HG03439 (cell line): ENCODE measurements around the gene DNAL4.

Experiments
- ATAC-seq: cut with Tn5 transposase; IDR thresholded peaks from one replicate; pipeline ENCODE4 v1.9.1; 2021; ENCODE audit warnings: mild to moderate bottlenecking, moderate library complexity; ENCODE audit not compliant: unreplicated experiment

The DNAL4 gene

DNA sequence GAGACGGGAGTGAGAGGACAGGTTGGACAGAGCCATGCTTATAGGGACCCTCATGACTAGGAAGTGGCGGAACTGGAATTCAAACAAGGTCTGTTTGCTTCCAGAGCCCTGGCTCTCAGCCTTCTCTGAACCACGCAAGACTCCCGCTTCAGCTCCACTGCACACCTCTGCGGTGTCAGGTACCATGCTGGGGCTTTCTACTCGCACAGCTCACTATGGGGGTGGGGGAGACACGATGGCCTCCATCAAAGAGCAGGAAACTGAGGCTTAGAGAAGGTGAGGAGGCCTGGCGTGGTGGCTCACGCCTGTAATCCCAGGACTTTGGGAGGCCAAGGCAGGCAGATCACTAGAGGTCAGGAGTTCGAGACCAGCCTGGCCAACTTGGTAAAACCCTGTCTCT, 52.4 kb downstream of the DNAL4 start:
- no peak for ATAC-seq

DNA sequence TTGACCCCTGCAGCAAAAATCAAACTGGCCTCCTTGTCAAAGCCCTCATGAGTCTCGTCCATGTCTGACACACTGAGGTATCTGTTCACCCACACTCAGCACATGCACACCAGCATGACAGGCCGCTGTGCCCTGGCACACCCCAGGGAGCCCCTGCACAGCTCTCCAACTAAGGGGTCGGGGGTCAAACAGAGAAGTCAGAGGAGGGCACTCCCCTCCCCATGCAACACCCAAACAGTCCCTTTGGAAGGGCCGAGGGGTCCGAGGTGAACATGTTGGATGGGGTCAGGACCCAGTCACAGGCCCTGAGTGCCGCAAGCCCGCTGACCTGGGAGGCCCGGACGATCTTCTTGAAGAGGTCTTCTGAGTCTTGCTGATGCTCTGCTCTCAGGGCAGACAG, 52.8 kb downstream of the DNAL4 start:
- ATAC-seq = no peak

DNA sequence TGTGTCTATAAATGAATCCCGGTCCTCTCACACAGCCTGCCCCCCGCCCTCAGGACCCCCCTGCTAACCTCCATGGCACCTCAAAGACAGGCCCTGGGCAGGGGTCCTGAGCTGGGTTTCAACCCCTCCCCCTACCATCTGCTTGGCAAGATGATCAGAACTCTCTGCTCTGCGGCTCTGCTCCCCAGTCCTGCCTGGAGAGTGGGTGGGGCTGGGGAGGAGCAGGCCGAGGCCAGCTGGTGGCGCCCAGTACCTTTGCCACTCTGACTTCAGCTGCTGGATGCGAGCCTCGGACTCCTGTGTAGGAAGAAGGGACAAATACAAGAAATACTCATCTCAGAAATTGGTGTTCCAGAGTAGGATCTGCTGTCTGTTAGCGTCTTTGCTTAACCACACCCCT, 53.2 kb downstream of the DNAL4 start:
- no peak for ATAC-seq

DNA sequence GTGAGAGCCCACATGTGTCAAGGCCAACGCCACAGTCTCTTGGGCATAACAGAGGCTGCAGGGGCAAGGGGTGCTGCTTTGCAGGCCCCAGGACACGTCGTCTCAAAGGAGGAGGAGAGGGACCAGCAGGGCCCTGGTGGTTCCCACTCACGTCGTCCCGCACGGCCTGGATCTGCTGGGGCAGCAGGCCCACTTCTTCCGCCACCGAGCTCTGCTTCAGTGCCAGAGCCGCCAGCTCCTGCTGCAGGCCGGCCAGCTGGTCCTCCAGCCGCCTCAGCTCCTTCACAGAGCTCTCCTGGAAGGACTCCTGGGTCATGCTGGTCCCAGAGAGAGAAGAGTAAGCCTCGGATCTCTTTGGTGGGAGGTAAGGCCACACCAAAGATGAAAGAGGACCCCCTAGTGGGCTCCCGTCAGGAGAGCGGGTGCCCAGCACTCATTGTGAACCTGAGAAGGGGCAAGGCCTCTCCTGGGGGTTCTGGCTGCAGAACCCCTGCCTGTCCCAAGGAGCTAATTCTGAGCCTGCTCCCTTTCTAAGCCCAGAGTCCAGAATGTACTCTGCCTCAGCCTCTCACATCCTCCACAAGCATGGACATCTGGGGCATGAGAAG, 53.7 kb downstream of the DNAL4 start:
- no peak for ATAC-seq

DNA sequence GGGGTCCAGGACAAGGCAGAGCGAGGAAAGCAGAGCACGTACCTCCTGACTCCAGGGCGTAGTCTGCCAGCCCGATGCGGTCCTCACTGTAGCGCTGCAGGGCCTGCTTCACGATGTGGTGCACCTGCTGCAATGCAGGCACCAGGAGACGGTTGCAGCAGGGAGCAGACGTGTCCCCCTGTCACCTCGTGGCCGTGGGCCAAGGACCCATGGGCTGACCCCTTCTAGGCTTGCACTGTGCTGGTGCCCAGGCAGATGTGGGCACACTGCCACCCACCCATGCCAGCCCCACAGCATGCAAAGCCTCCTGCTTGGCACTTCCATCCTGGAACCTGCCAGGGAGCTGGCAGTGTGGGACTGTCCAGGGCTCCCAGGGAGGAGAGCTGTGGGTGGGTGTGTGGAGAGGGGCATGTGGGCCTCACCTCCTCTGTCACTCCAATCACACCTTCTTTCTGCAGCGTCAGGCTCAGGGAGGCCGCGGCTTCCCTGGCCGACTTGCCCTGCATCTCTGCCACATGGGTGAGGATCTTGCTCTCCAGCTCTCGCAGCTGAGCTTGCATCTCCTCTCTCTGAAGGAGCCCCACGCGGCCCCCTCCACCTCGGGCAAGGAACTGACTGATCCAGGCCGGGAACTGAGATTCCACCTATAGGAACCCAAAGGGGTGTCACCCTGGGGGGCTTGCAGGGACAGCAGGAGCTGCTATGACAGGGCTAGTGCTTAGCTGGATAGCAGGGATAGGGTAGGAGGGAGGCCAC, 54.5 kb downstream of the DNAL4 start:
- ATAC-seq = no peak

DNA sequence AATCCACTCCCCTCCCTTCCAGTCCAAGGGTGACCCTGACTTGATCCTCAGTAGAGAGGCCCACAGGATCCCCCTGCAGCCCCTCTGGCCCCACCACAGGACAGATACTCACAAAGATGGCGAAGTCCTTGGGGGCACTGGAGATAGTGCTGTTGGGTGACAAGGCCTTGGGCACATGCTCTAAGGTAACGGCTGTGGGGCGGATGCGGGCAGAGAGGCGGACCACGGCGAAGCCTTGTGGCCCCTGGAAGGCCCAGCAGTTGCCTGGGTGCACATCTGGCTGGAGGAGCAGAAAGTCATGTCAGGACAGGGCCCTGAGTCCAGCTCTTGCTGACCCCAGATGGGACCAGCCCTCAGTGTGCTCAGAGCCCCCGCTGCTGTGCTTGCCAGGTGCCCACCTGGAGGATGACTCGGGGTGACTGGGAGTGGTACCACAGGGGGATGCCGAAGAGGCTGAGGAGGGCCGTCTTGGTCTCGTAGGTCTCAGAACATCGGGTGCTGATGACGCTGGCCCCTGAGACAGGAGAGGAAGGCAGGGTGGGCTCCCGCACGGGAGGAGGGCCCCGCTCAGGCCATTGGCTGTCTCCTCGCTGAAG, 55.4 kb downstream of the DNAL4 start:
- ATAC-seq = no peak

DNA sequence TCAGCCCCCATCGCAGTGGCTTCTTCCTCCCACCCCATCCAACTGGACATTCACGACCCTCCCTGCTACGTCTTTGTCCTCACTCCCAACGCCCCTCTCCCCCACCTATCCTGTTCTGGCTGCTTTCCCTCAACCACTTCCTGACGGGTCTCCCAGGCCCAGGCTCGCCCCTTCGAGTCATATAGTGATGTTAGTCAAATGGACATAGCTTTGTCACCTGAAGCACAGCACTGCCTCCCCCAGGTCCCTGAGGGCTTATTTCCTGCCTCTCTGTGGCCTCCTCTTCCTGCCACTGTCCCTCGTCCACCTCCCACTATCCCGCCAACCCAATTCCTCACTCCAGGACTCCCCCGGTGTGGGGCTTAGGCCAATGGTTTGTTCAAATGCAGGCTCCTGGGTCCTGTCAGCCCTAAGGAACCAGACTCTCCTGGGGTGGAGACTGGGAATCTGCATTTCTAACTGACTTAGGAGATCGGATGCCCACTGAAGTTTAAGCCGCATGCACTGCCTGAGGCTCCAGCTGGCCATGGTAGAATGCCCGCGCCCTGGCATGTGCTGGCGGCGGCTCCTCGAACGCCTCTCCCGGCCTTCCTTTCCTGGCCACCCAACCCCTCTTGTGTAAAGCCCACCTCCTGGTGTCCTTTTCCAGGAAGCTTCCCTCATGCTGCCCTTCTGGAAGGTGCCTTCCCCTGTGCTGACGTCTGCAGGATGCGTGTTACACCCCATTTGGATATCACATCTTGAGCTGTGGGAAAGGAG, 56.5 kb downstream of the DNAL4 start:
- no peak for ATAC-seq

DNA sequence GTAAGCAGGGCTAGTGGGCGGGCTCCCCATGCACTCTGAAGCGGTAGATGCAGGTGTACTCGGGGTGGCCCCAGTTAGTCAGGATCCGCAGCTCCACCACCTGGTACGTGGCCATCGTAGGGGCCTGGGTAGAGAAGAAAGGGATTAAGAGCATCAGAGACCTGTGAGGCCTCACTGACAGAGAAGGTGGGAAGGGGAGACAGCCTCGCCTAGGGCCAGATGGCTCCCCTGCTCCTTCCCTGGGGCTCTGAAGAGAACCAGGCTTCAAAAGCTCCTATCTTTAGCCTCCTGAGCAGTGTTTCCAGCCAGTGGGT, 57.7 kb downstream of the DNAL4 start:
- no peak for ATAC-seq

DNA sequence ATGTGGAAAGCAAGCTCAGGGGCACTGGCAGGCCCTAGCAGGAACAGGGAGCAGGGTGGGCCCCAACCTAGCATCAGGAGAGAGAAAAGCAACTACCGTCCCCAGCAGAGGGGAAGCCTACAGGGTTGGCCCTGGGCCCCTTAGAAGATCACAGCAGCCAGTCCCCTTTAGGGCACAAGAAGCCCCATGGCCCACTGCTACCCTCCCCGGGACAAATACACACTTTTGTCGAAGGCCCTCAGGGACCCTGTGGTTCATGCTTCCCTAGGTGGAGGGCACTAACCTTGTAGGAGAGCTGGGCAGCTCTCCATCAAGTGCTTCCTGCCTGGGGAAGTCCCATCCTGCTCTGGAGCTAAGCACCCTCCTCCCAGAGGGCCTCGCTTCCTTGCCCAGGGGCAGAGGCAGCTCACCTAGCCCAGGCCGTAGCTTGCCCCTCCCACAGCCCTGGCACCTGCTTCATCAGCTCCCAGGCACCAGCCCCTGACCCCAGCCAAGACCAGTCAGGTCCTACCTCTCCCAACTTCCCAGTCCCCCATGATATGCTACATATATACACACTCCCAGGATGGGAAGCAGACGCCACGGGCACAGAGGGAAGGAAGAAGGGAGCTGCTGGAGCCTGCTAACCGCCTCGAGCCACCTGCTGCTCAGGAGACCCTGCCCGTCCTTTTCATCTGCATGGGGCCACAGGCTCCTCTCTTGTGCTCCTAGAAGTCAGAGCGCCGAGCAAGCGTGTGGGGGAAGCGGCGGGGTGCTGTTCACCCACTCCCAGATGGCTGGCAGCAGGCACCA, 58.3 kb downstream of the DNAL4 start:
- ATAC-seq = no peak

DNA sequence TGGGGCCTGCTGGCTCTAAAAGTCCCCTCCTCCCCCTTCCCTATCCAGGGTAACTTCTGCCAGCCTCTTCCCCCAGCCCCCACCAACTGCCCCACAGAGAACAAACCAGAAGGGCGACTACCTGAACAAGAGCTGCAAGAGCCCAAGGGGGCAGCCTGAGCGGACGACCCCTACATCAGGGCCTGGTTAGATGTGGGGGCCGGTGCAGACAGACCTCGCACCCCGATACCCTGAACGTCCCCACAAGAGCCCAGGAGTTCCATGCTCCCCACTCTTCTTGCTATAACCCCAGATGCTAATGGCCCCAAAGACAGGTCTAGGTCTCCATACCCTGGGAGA, 58.8 kb downstream of the DNAL4 start:
- ATAC-seq = no peak

DNA sequence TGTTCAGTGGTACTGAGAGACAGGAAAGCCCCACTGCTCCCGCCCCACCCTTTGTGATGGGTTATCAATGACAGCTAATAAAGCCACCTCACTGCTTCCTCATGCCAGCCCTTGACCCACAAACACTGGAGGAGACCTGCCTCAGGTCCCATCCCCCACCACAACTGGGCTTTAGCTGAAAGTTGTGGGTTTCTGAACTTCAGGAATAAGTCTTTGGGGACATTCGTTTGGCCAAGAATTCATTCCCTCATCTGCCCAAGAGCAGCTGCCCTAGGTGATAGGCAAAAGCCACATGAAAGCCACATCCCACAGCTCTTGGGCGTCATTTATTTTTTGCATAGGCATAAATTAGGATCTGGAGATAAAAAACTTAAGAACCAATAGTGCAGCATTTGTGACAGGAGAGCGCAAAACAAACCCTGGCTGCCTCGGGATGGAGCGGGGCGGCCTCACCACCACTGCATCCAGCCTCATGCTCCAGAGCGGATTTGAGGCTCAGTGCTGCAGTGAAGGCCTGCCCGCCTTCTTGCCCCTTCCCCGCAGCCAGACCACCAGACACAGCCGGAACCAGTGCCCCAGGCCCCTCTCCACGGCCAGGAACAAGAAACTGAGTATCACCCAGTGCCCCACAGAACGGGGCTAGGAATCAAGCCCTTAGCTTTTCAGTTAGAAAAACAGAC, 59.4 kb downstream of the DNAL4 start:
- no peak for ATAC-seq

DNA sequence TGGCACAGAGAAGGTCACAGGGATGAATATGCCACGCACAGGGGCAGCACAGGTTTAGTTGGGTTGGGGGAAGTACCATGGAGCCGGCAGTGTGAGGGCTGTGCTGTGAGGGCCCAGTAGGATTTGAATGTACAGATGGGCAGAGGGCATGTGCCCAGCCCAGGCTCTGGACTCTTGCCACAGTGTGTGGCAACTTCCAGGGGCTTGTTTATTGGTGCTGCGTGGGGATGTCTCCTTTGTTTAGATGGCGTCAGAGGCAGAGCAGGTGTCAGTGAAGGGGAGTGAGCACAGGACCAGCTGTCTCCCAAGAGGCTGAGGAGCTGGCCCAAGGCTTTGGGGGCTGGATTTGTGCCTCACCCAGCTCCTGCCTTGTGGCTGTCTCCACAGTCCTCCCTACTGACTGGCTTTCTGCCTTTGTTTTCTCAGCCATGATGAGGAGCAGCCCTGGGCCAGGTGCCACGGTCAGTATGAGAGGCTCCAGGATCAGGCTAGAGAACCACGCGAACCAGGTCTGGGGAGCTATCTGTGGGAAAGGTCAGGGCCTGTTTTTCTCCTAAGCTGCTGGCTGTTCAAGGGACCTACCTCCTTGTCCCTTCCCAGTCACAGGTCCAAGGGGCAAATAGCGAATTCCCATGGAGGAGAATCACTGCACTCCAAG, 60.1 kb downstream of the DNAL4 start:
- no peak for ATAC-seq

DNA sequence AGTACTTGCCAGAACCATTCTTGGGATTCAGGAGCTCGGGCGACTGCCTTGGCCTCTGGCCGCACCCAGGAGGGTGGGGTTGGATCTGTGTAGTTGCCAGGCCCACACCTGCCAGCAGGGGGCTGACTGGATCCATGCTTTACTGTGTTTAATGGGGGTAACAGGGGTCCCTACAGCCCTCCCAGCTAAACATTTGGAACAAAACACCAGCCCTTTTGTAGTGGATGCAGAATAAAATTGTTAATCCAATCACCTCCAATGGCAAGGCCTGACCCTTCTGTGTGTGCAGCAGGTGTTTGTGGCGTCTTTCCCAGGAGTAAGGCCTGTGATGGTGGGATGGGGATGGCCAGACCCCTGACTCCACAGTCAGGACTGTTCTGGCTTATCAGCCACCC, 60.6 kb downstream of the DNAL4 start:
- ATAC-seq = no peak

DNA sequence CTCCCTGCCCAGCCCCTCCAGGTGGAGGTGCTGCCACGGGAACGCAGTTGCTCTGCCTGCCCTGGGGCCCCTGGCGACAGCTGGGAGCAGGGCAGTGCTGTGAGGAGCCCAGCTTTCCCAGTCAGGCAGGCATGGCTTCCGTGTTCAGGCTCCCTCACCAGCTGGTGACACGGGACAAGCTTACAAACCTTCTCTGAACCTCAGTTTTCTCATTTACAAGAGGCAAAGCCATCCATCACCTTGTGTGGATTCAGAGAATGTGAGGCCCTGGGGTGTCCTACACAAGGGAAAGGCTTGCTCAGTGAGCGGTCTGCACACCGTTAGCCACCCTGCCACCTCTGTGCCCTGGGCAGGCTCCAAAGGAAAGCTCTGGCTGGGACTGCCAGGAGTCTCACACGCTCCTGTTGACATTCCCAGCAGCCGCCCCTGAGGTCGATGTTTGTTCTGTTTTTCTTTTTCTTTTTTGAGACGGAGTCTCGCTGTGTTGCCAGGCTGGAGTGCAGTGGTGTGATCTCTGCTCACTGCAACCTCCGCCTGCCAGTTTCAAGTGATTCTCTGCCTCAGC, 61.6 kb downstream of the DNAL4 start:
- no peak for ATAC-seq

DNA sequence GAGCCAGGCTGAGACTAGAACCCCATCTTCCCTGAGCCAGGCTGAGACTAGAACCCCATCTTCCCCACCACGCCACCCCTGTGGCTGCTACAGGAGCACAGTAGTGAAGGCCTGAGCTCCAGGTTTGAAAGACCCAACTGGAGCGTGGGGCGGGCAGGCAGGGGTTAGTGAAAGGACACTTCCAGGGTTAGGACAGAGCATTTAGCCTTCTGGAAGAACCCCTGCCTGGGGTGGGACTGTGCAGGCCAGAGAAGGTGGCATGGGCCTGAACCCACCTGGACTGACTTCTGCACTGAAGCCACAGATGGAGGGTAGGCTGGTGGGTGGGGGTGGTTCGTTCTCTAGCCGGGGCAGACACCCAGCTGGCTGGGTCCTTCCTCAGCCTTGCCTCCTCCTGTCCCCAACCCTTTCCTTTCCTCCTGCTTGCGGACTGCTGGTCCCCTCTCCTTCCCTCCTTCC, 62.2 kb downstream of the DNAL4 start:
- ATAC-seq = no peak

DNA sequence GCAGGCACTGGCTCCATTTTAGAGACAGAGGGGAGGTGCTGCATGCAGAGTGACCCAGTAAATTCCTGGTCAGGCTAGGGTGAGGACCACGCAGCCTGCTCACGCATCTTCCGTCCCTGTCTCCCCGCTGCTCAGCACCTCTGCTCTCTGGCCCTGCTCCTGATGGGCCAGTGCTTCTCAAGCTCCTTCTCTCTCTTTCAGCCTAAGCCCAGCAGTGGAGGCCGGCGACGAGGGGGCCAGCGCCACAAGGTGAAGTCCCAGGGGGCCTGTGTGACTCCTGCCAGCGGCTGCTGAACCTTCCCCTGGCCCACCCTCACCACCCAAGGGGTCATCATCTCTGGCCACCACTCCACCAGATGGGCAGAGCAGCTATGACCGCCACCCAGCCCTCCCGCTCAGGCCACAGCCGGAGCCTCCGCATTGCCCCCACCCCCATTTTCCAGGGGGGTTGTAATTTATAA, 63.5 kb downstream of the DNAL4 start:
- ATAC-seq = no peak

DNA sequence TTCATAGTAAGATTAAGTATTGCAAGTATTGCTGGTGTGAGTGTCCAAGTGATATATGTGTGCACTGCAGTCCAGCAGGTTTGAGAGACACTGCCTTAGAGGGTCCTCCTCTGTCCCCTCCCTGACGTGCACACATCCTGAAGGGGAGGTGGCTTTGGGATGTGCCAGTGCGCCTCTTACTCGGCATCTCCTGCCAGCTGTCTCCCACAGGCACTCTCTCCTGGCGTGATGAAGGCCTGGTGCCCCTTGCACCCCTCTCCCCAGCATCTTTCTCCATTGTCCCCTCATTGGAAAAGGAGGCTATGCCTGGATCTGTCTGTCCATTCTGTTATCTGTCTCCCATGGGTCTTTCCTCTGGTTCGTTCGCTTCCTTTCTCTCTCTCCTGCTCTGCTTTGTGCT, 64.0 kb downstream of the DNAL4 start:
- no peak for ATAC-seq

DNA sequence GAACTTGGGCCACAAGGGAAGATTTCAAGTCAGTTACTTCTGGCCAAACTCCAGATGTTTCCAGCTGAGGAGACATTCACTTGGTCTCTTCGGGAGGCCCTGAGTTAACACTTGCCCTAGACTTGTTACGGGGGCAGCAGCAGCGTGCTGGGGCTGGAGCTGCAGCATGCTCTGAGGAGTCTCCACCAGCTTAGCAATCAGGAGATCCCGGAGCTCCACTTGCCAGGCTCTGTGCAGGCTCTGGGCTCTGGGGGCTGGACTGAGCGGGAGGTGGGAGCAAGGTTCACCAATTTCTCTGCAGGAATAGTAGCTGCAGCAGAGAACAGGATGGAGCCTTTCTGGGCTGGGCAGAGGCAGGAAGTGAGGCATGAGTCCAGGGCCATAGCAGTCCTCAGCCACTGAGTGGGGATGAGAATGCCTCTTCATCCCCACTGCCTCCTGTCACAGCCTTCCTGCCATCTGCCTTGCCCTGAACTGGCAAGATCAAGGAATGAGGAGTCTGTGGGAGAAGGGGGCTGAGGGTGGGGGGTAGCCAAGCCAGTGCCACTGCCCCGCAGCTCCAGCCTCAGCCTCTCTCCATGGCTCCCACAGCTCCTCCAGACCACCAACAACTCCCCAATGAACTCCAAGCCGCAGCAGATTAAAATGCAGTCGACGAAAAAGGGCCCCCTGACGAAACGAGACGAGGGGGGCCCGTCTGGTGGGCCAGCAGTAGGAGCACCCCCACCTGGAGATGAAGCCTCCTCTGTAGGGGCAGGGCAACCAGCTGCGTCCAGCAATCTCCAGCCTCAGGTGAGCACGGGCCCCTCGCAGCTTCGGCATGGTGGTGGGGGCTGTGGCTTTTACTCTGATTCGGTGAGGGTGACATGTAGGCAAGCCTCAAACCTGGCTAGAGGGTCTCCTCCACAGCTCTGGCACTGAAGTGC, 64.8 kb downstream of the DNAL4 start:
- ATAC-seq = no peak
